ENCODE measurements around the gene SHB. TPM values are rescaled to one million over a fixed set of nuclear protein-coding genes. Genes with fewer than 3 reads are reported as not detected.

Gene SHB
- total RNA-seq, 1 donor from 2014 or later, result 0.44 TPM

GRCh38 chr9:37989701-37990100 is 79.3 kb downstream of the SHB start:
- POLR2A ChIA-PET, result no interaction called here
- CTCF ChIA-PET, result no interaction called here
- no peaks in the 10 kb centered on the region for H3K9me3 Mint-ChIP-seq
- H3K4me1 Mint-ChIP-seq, result peaks cover 3% of the 10 kb centered on the region
- intact Hi-C loops (cut with micrococcal nuclease), result no loop called here
- H3K36me3 Mint-ChIP-seq (ENCODE audit: low read depth), result no peaks in the 10 kb centered on the region
- no peak overlapping the region for H3K27ac Mint-ChIP-seq
- no peak overlapping the region for H3K4me3 Mint-ChIP-seq
- ATAC-seq (ENCODE audit: low read depth) (no peak), DNase-seq (no peak)
- no peak for TF ChIP-seq CTCF (IDR thresholded peaks at IDR 0.05)
- H3K27me3 Mint-ChIP-seq, result peaks cover 5% of the 10 kb centered on the region

GRCh38 chr9:37988602-37989001 is 80.4 kb downstream of the SHB start:
- ATAC-seq (ENCODE audit: low read depth) (no peak), DNase-seq (no peak)
- H3K9me3 Mint-ChIP-seq, result no peaks in the 10 kb centered on the region
- H3K27me3 Mint-ChIP-seq, result no peaks in the 10 kb centered on the region
- H3K4me1 Mint-ChIP-seq, result no peaks in the 10 kb centered on the region
- no peak for TF ChIP-seq CTCF (IDR thresholded peaks at IDR 0.05)
- no peaks in the 10 kb centered on the region for H3K36me3 Mint-ChIP-seq (ENCODE audit: low read depth)
- ChIA-PET POLR2A (no interaction called here), CTCF (no interaction called here)
- no peak overlapping the region for H3K4me3 Mint-ChIP-seq
- intact Hi-C loops (cut with micrococcal nuclease), result no loop called here
- no peak overlapping the region for H3K27ac Mint-ChIP-seq

- intact Hi-C loops (cut with micrococcal nuclease), result no loop called here
- Mint-ChIP-seq H3K36me3 (ENCODE audit: low read depth) (no peaks in the 10 kb centered on the region), H3K4me1 (no peaks in the 10 kb centered on the region), H3K4me3 (no peak overlapping the region), H3K27me3 (no peaks in the 10 kb centered on the region), H3K9me3 (no peaks in the 10 kb centered on the region), H3K27ac (no peak overlapping the region)
- DNase-seq (no peak), ATAC-seq (ENCODE audit: low read depth) (no peak)
- CTCF ChIA-PET, result no interaction called here
- TF ChIP-seq CTCF (IDR thresholded peaks at IDR 0.05), result no peak
- POLR2A ChIA-PET, result no interaction called here
These were observed 81.0 kb downstream of the SHB start for GRCh38 chr9:37988041-37988440.

- no peaks in the 10 kb centered on the region for H3K27me3 Mint-ChIP-seq
- H3K4me3 Mint-ChIP-seq, result no peak overlapping the region
- H3K4me1 Mint-ChIP-seq, result no peaks in the 10 kb centered on the region
- CTCF ChIA-PET, result no interaction called here
- POLR2A ChIA-PET, result no interaction called here
- intact Hi-C loops (cut with micrococcal nuclease), result no loop called here
- H3K9me3 Mint-ChIP-seq, result no peaks in the 10 kb centered on the region
- no peak for ATAC-seq (ENCODE audit: low read depth)
- TF ChIP-seq CTCF (IDR thresholded peaks at IDR 0.05), result no peak
- H3K36me3 Mint-ChIP-seq (ENCODE audit: low read depth), result no peaks in the 10 kb centered on the region
- no peak overlapping the region for H3K27ac Mint-ChIP-seq
- no peak for DNase-seq
These were observed 81.5 kb downstream of the SHB start for GRCh38 chr9:37987467-37987981.

GRCh38 chr9:37986771-37987258 is 82.2 kb downstream of the SHB start:
- no peaks in the 10 kb centered on the region for H3K9me3 Mint-ChIP-seq
- intact Hi-C loops (cut with micrococcal nuclease), result no loop called here
- no peak for ATAC-seq (ENCODE audit: low read depth)
- DNase-seq, result no peak
- ChIA-PET POLR2A (no interaction called here), CTCF (no interaction called here)
- no peak for TF ChIP-seq CTCF (IDR thresholded peaks at IDR 0.05)
- H3K4me3 Mint-ChIP-seq, result no peak overlapping the region
- no peaks in the 10 kb centered on the region for H3K4me1 Mint-ChIP-seq
- H3K36me3 Mint-ChIP-seq (ENCODE audit: low read depth), result no peaks in the 10 kb centered on the region
- no peaks in the 10 kb centered on the region for H3K27me3 Mint-ChIP-seq
- H3K27ac Mint-ChIP-seq, result no peak overlapping the region
